Glomerular endothelial cell (primary cell): ENCODE results near the gene RPL36A. TPM values are rescaled to one million over a fixed set of nuclear protein-coding genes. Genes with fewer than 3 reads are reported as not detected.

Experiments
- DNase-seq: peaks from one replicate; pipeline ENCODE4 v3.0.0-alpha.2; 2011; ENCODE audit warnings: low read depth, low spot score; ENCODE audit errors: extremely low read depth
- total RNA-seq: library from RNA; depleted of rRNA; stranded (reverse); fragments of >200 nt; gene quantifications from 2 replicates; pipeline ENCODE4 v1.2.3, GENCODE V29; 2015

The RPL36A gene
- total RNA-seq, 1 donor from 2014 or later: 741 TPM

- no peak for DNase-seq
These were observed 1.0 kb downstream of the RPL36A start for GRCh38 chrX:101391831-101392230.

- DNase-seq: no peak
These were observed 2.9 kb downstream of the RPL36A start for GRCh38 chrX:101393530-101394305.

- no peak for DNase-seq
These were observed 3.6 kb downstream of the RPL36A start for GRCh38 chrX:101394372-101394771.

- no peak for DNase-seq
These were observed 5.0 kb downstream of the RPL36A start for GRCh38 chrX:101395789-101396188.

- no peak for DNase-seq
These were observed 7.0 kb downstream of the RPL36A start for GRCh38 chrX:101397779-101398178.

- no peak for DNase-seq
These were observed 7.9 kb downstream of the RPL36A start for GRCh38 chrX:101398694-101399093.

- DNase-seq: no peak
These were observed 9.0 kb downstream of the RPL36A start for GRCh38 chrX:101399825-101400224.

GRCh38 chrX:101407167-101407747, 16.4 kb downstream of the RPL36A start:
- no peak for DNase-seq

- peak; percentile 92 for DNase-seq
These were observed 17.1 kb downstream of the RPL36A start, which contains the start of the genes GLA and HNRNPH2 for GRCh38 chrX:101407748-101408531. Gene GLA (minus strand): TSS chrX:101407925. CDS start chrX:101407903, 22 bp downstream. Gene HNRNPH2 (plus strand): TSS chrX:101408222. CDS start chrX:101411989, 3,767 bp downstream.

- no peak for DNase-seq
These were observed 17.7 kb downstream of the RPL36A start for GRCh38 chrX:101408532-101408841.

GRCh38 chrX:101409043-101409442, 18.2 kb downstream of the RPL36A start:
- DNase-seq: no peak

GRCh38 chrX:101410461-101410860, 19.6 kb downstream of the RPL36A start:
- DNase-seq: no peak

GRCh38 chrX:101411984-101412383, 21.2 kb downstream of the RPL36A start:
- no peak for DNase-seq

- peak; percentile 68 for DNase-seq
These were observed 24.7 kb downstream of the RPL36A start for GRCh38 chrX:101415180-101416145.

- no peak for DNase-seq
These were observed 25.9 kb downstream of the RPL36A start for GRCh38 chrX:101416691-101417090.

- no peak for DNase-seq
These were observed 26.4 kb downstream of the RPL36A start for GRCh38 chrX:101417190-101417589.

- no peak for DNase-seq
These were observed 27.4 kb downstream of the RPL36A start for GRCh38 chrX:101417981-101418841.

GRCh38 chrX:101419489-101419888, 28.7 kb downstream of the RPL36A start:
- no peak for DNase-seq

GRCh38 chrX:101427954-101428353, 37.1 kb downstream of the RPL36A start:
- no peak for DNase-seq
